Measurements from ENCODE around the gene LDB3. TPM values are rescaled to one million over a fixed set of nuclear protein-coding genes. Genes with fewer than 3 reads are reported as not detected.
A peak's percentile ranks its signal among the peaks of the same experiment; 100 is the strongest.

LDB3 gene
- total and polyA plus RNA-seq, 10 donors: 0.14 to 1.2 (median 0.36) TPM; not detected in 2

DNA sequence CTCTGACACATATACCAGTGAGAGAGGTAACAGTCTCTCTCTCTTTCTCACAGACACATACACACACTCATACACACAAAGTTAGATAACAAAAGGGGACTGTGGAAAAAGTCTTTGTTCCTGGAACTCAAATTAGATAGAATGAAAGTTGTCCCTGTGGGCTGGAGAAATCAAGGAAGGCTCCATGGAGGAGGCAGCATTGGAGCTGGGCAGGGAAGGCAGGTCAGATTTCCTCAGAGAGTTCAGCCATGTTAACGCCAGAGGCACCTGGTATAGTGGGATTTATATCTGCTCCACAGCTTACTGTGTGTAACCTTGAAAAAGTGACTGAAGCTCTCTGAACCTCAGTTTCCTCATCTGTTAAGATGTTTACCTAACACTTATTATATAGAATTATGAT lies 38.7 kb downstream of the LDB3 start:
- intact Hi-C loops (cut with DNase I; ENCODE audit: low total_unique reads): loop anchor here (10.0 kb wide), 1 partner anchor 188 kb away; no protein-coding TSS in a partner anchor
- Histone ChIP-seq H3K4me3 (no peak overlapping the region), H3K9me3 (no peaks in the 10 kb centered on the region), H3K4me1 (peaks cover 6 to 18% (median 12%) of the 10 kb centered on the region in 6 donors), H3K27ac (no peak overlapping the region), H3K27me3 (replicated peaks in 1 of 7) (peaks cover 0 to 55% (median 11%) of the 10 kb centered on the region in 7 donors), H3K36me3 (no peaks in the 10 kb centered on the region)
- WGBS, 5 donors: 85 to 96% (median 88%) methylated on average over 1 of the region's 1 CpG
- DNase-seq: peak; percentile 15
- no peak for TF ChIP-seq POLR2AphosphoS5 (IDR thresholded peaks at IDR 0.05)
- TF ChIP-seq POLR2A (IDR thresholded peaks at IDR 0.05): no peak
- TF ChIP-seq CTCF (IDR thresholded peaks at IDR 0.05 in 8 of 11, conservative IDR thresholded peaks at IDR 0.05 in 3 of 11): no peak

DNA sequence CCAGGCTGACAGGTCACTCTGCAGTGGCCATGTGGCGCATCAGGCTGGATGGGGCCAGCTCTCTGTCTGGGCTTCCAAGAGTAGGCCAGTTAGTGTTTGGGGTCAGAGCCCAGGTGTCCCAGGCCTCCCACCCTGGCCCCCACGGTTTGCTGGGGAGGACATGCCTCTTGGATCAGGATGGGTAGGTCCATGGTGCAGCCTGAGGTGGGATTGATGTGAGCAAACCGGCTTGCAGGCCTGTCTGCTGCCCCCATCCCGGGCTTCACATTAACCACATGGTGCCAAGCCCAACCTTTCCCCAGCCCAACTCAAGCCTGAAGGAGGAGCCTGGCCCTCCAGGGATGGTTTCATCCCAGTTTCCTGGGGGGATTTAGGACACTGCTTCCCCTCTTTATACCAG lies 39.2 kb downstream of the LDB3 start:
- intact Hi-C loops (cut with DNase I; ENCODE audit: low total_unique reads): loop anchor here (10.0 kb wide), 1 partner anchor 187 kb away; no protein-coding TSS in a partner anchor
- no peak overlapping the region for H3K27ac ChIP-seq
- no peak overlapping the region for H3K4me3 ChIP-seq
- peaks cover 0 to 60% (median 16%) of the 10 kb centered on the region in 7 donors for H3K27me3 ChIP-seq (replicated peaks in 1 of 7)
- DNase-seq: peak; percentile 55
- H3K9me3 ChIP-seq: no peaks in the 10 kb centered on the region
- TF ChIP-seq POLR2AphosphoS5 (IDR thresholded peaks at IDR 0.05): no peak
- TF ChIP-seq POLR2A (IDR thresholded peaks at IDR 0.05): no peak
- TF ChIP-seq CTCF (IDR thresholded peaks at IDR 0.05 in 8 of 11, conservative IDR thresholded peaks at IDR 0.05 in 3 of 11): no peak
- H3K4me1 ChIP-seq: peaks cover 9 to 24% (median 17%) of the 10 kb centered on the region in 6 donors
- no peaks in the 10 kb centered on the region for H3K36me3 ChIP-seq
- 66 to 76% (median 71%) methylated on average over 3 to 4 of the region's 4 CpGs for WGBS, 5 donors

DNA sequence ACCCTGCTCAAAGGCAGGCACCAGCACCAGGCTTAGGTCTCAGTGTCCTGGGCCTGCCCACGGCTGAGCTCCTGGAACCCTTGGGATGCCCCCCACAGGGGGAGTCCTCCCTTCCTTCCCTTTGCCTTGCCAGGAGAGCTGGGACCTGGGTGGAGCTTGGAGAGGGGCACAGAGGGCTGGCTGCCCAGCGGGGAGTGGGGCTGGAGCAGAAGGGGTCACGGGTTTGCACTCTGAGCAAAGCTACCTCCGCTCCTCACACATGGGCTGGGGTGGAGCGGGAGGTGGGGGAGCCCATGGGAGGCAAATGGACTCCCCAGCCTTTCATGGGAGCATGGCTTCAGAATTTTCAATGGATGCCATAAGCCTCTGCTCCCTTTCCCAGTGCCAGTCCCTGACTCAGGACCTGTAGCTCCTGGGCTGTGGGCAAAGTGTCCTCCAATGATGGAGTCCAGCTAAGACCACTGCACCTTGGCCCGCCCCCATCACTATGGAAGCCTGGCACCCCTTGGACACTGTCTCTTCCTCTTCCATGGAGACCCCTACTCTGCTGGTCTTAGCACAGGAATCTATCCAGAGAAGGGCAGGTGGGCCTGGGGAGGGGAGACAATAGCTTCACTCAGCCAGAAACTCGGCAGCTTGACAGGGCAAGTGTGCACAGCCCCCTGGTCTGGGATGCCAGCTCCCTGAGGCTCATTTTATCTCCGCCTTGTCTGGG lies 39.9 kb downstream of the LDB3 start:
- TF ChIP-seq POLR2A (IDR thresholded peaks at IDR 0.05) (no peak), CTCF (IDR thresholded peaks at IDR 0.05 in 8 of 11, conservative IDR thresholded peaks at IDR 0.05 in 3 of 11) (no peak), POLR2AphosphoS5 (IDR thresholded peaks at IDR 0.05) (no peak)

DNA sequence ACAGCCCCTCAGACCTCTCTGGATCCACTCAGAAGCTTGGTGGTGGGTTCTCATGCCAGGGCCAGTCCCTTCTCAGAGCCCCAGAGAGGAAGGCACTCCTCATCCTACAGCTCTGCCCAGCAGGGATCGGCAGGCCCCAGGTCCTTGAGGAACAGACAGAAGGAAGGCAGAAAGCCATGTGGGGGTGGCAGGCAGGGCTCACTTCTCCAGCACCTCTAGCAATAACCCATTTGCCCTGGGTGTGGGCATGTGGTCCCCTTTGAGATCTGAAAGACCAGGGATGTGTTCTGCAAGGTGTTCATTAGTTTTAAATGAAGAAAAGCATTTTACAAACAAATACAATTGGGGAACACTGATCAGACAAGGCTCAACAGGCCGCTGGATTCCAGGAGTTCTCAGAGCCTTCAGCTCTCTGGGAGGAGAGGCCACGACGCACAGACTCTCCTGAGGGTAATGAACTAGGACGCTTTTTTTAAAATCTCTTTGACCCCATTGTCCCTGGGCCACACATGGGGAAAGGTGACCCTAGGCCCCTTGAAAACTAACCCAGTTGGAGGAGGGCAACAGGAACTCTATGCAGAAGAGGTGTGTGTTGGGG lies 40.6 kb downstream of the LDB3 start:
- Histone ChIP-seq H3K4me3 (no peak overlapping the region), H3K36me3 (no peaks in the 10 kb centered on the region), H3K27me3 (replicated peaks in 1 of 7) (peaks cover 0 to 66% (median 16%) of the 10 kb centered on the region in 7 donors), H3K4me1 (peaks cover 9 to 27% (median 19%) of the 10 kb centered on the region in 6 donors), H3K9me3 (no peaks in the 10 kb centered on the region), H3K27ac (no peak overlapping the region)
- TF ChIP-seq POLR2AphosphoS5 (IDR thresholded peaks at IDR 0.05) (no peak), POLR2A (IDR thresholded peaks at IDR 0.05) (no peak), CTCF (IDR thresholded peaks at IDR 0.05 in 8 of 11, conservative IDR thresholded peaks at IDR 0.05 in 3 of 11) (no peak)
- WGBS, 5 donors: 84 to 92% (median 86%) methylated on average over 5 of the region's 5 CpGs
- peak; percentile 55 for DNase-seq
- intact Hi-C loops (cut with DNase I; ENCODE audit: low total_unique reads): loop anchor here (10.0 kb wide), 1 partner anchor 186 kb away; no protein-coding TSS in a partner anchor

More for the DNA sequence above, 39.9 kb downstream of the LDB3 start:
- Histone ChIP-seq H3K27me3 (replicated peaks in 1 of 7) (peaks cover 0 to 66% (median 16%) of the 10 kb centered on the region in 7 donors), H3K36me3 (no peaks in the 10 kb centered on the region), H3K27ac (no peak overlapping the region), H3K4me1 (peaks cover 9 to 27% (median 19%) of the 10 kb centered on the region in 6 donors), H3K9me3 (no peaks in the 10 kb centered on the region), H3K4me3 (no peak overlapping the region)
- 85 to 98% (median 90%) methylated on average over 7 to 8 of the region's 8 CpGs for WGBS, 5 donors
- DNase-seq: peak; percentile 71
- intact Hi-C loops (cut with DNase I; ENCODE audit: low total_unique reads): loop anchor here (10.0 kb wide), 1 partner anchor 187 kb away; no protein-coding TSS in a partner anchor

All from spleen (tissue), 11 donors.